WTC11 (cell line): ENCODE measurements around the gene DYNC1LI2. TPM values are rescaled to one million over a fixed set of nuclear protein-coding genes. Genes with fewer than 3 reads are reported as not detected.

Source experiments
- ATAC-seq: fragments of 200-7000 bp; cut with Tn5 transposase; 2 replicates; pipeline ENCODE4 v1.10.0; 2021; ENCODE audit warnings: mild to moderate bottlenecking, moderate library complexity
- CTCF ChIA-PET: fragments of 300-600 bp; sonication (Branson Sonifier 250); formaldehyde crosslinking; loops from one replicate; lab custom pipeline; 2021; ENCODE audit warnings: antibody characterized with exemption; lab: Charles Lee
- POLR2A ChIA-PET: fragments of 350-600 bp; sonication (Branson Sonifier 250); formaldehyde crosslinking; loops from one replicate; lab custom pipeline; 2021; ENCODE audit warnings: antibody characterized with exemption; lab: Charles Lee
- DNase-seq: peaks from one replicate; pipeline ENCODE4 v3.0.0; 2021; ENCODE audit warnings: low spot score
- H3K27ac Mint-ChIP-seq: 2 replicates; pipeline ENCODE4 v1.8.0; 2021; ENCODE audit warnings: mixed read lengths
- H3K27me3 Mint-ChIP-seq: 2 replicates; pipeline ENCODE4 v1.8.0; 2021; ENCODE audit warnings: low read depth, mild to moderate bottlenecking, moderate library complexity, mixed read lengths
- H3K36me3 Mint-ChIP-seq: 2 replicates; pipeline ENCODE4 v1.8.0; 2021; ENCODE audit warnings: mixed read lengths
- H3K4me1 Mint-ChIP-seq: 2 replicates; pipeline ENCODE4 v1.8.0; 2022; ENCODE audit warnings: mixed read lengths
- H3K4me3 Mint-ChIP-seq: 2 replicates; pipeline ENCODE4 v1.8.0; 2021; ENCODE audit warnings: mild to moderate bottlenecking, moderate library complexity, mixed read lengths
- H3K9me3 Mint-ChIP-seq: 2 replicates; pipeline ENCODE4 v1.8.0; 2021; ENCODE audit warnings: mixed read lengths
- ATF2 ChIP-seq: sonication (generic); formaldehyde crosslinking; IDR thresholded peaks from 2 replicates; pipeline ENCODE4 v1.8.1; 2022; ENCODE audit warnings: low read depth, missing genetic modification reagents, borderline replicate concordance
- E2F5 ChIP-seq: sonication (generic); formaldehyde crosslinking; IDR thresholded peaks from 2 replicates; pipeline ENCODE4 v1.8.1; 2022; ENCODE audit warnings: mild to moderate bottlenecking, moderate library complexity, missing genetic modification reagents
- GABPB1 ChIP-seq: sonication (generic); formaldehyde crosslinking; IDR thresholded peaks from 2 replicates; pipeline ENCODE4 v1.8.1; 2023; ENCODE audit warnings: mild to moderate bottlenecking, missing genetic modification reagents
- GTF2I ChIP-seq: fragments of 250-450 bp; sonication (Bioruptor Pico); conservative IDR thresholded peaks from 2 replicates; pipeline ENCODE4 v1.4.0; 2021; ENCODE audit warnings: mild to moderate bottlenecking
- HMGA2 ChIP-seq: fragments of 250-450 bp; sonication (Bioruptor Pico); IDR thresholded peaks from 2 replicates; pipeline ENCODE4 v1.4.0; 2021; ENCODE audit warnings: mild to moderate bottlenecking, moderate library complexity
- JUN ChIP-seq: sonication (generic); formaldehyde crosslinking; IDR thresholded peaks from 2 replicates; pipeline ENCODE4 v1.8.0; 2023; ENCODE audit warnings: mild to moderate bottlenecking, missing genetic modification reagents
- MXD4 ChIP-seq: fragments of 250-450 bp; sonication (Bioruptor Pico); IDR thresholded peaks from 2 replicates; pipeline ENCODE4 v1.8.0; 2021; ENCODE audit warnings: mild to moderate bottlenecking, moderate library complexity, borderline replicate concordance
- NR1H2 ChIP-seq: sonication (generic); formaldehyde crosslinking; IDR thresholded peaks from 2 replicates; pipeline ENCODE4 v1.9.0; 2021; ENCODE audit warnings: mild to moderate bottlenecking, moderate library complexity, missing genetic modification reagents
- NR2C2 ChIP-seq: sonication (generic); formaldehyde crosslinking; IDR thresholded peaks from 2 replicates; pipeline ENCODE4 v1.8.0; 2022; ENCODE audit warnings: mild to moderate bottlenecking, missing genetic modification reagents
- PRRX2 ChIP-seq: fragments of 250-450 bp; sonication (Bioruptor Pico); IDR thresholded peaks from 2 replicates; pipeline ENCODE4 v1.8.0; 2021; ENCODE audit warnings: mild to moderate bottlenecking
- TP53 ChIP-seq: sonication (generic); formaldehyde crosslinking; IDR thresholded peaks from 2 replicates; pipeline ENCODE4 v1.8.1; 2023; ENCODE audit warnings: mild to moderate bottlenecking, missing genetic modification reagents
- ZNF138 ChIP-seq: sonication (generic); formaldehyde crosslinking; conservative IDR thresholded peaks from 2 replicates; pipeline ENCODE4 v1.8.1; 2022; ENCODE audit warnings: mild to moderate bottlenecking, moderate library complexity, missing genetic modification reagents
- ZNF219 ChIP-seq: sonication (generic); formaldehyde crosslinking; IDR thresholded peaks from 2 replicates; pipeline ENCODE4 v1.8.0; 2023; ENCODE audit warnings: missing genetic modification reagents, mild to moderate bottlenecking, borderline replicate concordance
- ZNF423 ChIP-seq: fragments of 250-450 bp; sonication (Bioruptor Pico); IDR thresholded peaks from 2 replicates; pipeline ENCODE4 v2.1.2; 2022; ENCODE audit warnings: mild to moderate bottlenecking, moderate library complexity
- ZNF425 ChIP-seq: fragments of 250-450 bp; sonication (Bioruptor Pico); conservative IDR thresholded peaks from 2 replicates; pipeline ENCODE4 v1.9.0; 2021; ENCODE audit warnings: mild to moderate bottlenecking
- ZNF671 ChIP-seq: fragments of 250-450 bp; sonication (Bioruptor Pico); IDR thresholded peaks from 2 replicates; pipeline ENCODE4 v1.8.0; 2021; ENCODE audit warnings: mild to moderate bottlenecking
- total RNA-seq: library from RNA; stranded (reverse); gene quantifications from 3 replicates; pipeline ENCODE4 v1.2.3, GENCODE V29; 2021
- TF ChIP-seq, protein P1 (sequence below): sonication (generic); formaldehyde crosslinking; IDR thresholded peaks from 2 replicates; pipeline ENCODE4 v1.8.0; 2022; ENCODE audit warnings: mild to moderate bottlenecking, missing genetic modification reagents
- TF ChIP-seq, protein P2 (sequence below): fragments of 200-600 bp; IDR thresholded peaks from 2 replicates; pipeline ENCODE4 v1.8.0; 2022; ENCODE audit warnings: antibody characterized with exemption
- TF ChIP-seq, protein P3 (sequence below): fragments of 250-450 bp; sonication (Bioruptor Pico); IDR thresholded peaks from 2 replicates; pipeline ENCODE4 v1.9.0; 2021; ENCODE audit warnings: mild to moderate bottlenecking

The DYNC1LI2 gene
- total RNA-seq, 1 experiment from 2014 or later, result 89.8 TPM

- TF ChIP-seq NR1H2 (no peak), GABPB1 (no peak), ZNF138 (no peak)
- TF ChIP-seq, protein P1, sequence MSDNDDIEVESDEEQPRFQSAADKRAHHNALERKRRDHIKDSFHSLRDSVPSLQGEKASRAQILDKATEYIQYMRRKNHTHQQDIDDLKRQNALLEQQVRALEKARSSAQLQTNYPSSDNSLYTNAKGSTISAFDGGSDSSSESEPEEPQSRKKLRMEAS (CRISPR knock-in tag), result no peak
Measured at GRCh38 chr16:66740533-66740932, 10.9 kb downstream of the DYNC1LI2 start (continued).

DNA sequence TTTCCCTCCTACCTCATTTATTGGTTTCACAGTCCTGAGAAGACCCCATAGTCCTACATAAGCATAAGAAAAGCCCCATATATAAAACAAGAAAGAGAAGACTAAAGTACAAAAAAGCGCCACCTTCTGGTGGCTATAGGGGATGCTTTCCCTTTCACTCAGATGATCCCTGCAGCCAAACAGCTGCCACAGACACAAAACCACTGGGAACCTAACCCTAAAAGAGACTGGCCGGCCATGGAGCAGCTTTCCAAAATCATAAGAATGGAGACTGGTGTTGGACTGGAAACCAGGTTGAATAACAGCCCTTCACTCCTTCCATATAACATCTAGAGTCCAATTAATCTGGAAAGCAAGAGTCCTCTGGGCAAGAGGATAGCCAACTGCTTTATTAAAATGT lies 11.4 kb downstream of the DYNC1LI2 start:
- TF ChIP-seq E2F5 (CRISPR knock-in tag), result no peak
- TF ChIP-seq, protein P2, sequence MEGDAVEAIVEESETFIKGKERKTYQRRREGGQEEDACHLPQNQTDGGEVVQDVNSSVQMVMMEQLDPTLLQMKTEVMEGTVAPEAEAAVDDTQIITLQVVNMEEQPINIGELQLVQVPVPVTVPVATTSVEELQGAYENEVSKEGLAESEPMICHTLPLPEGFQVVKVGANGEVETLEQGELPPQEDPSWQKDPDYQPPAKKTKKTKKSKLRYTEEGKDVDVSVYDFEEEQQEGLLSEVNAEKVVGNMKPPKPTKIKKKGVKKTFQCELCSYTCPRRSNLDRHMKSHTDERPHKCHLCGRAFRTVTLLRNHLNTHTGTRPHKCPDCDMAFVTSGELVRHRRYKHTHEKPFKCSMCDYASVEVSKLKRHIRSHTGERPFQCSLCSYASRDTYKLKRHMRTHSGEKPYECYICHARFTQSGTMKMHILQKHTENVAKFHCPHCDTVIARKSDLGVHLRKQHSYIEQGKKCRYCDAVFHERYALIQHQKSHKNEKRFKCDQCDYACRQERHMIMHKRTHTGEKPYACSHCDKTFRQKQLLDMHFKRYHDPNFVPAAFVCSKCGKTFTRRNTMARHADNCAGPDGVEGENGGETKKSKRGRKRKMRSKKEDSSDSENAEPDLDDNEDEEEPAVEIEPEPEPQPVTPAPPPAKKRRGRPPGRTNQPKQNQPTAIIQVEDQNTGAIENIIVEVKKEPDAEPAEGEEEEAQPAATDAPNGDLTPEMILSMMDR, result peak; percentile 61
- TF ChIP-seq, all 79 proteins: peak for 1
- ChIA-PET POLR2A (no interaction called here), CTCF (interaction anchor here (0.6 to 4.0 kb wide), 26 partner anchors 10 to 334 kb away, joined by 3 to 30 read pairs (median 4); partner anchors contain the start of genes CMTM4, DYNC1LI2, NAE1 and PDP2)
- DNase-seq, result peak; percentile 40
- ATAC-seq, result peak; percentile 85
- peak overlapping the region; percentile 90 for H3K27ac Mint-ChIP-seq
- no peaks in the 10 kb centered on the region for H3K9me3 Mint-ChIP-seq
- no peaks in the 10 kb centered on the region for H3K27me3 Mint-ChIP-seq
- peaks cover 70% of the 10 kb centered on the region for H3K36me3 Mint-ChIP-seq
- H3K4me1 Mint-ChIP-seq, result peaks cover 18% of the 10 kb centered on the region
- no peak overlapping the region for H3K4me3 Mint-ChIP-seq

- CTCF ChIA-PET, result interaction anchor here (0.8 to 1.4 kb wide), 2 partner anchors 19 to 85 kb away, joined by 3 to 5 read pairs; no protein-coding TSS in a partner anchor
- no peak overlapping the region; the same call in 1 of the 2 replicates for H3K27ac Mint-ChIP-seq
- no peaks in the 10 kb centered on the region for H3K9me3 Mint-ChIP-seq
- TF ChIP-seq, protein P2, result no peak
- no peak for DNase-seq
- H3K4me1 Mint-ChIP-seq, result peaks cover 20% of the 10 kb centered on the region
- H3K4me3 Mint-ChIP-seq, result no peak overlapping the region
- POLR2A ChIA-PET, result no interaction called here
- ATAC-seq, result no peak
- H3K36me3 Mint-ChIP-seq, result peaks cover 80% of the 10 kb centered on the region
- H3K27me3 Mint-ChIP-seq, result no peaks in the 10 kb centered on the region
Measured at GRCh38 chr16:66735891-66736290, 15.5 kb downstream of the DYNC1LI2 start.

DNA sequence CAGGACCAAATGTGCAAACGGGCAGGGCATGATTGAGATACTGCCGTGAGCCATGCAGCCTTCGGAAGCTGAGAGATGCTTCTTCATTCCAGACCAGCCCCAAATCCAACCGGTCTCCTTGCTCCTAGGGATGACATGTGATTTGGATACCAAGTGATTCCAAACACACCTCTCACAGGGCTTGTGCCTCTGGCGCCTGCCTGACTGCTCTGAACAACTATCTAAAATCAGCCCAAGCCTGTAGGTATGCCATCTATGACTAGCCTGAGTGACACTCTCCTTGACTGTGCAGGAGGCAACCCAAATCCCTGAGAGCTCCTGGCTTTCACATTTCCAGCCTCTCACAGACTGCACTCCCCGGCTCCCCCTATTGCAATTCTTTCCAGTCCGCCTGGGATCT lies 20.3 kb downstream of the DYNC1LI2 start:
- Mint-ChIP-seq H3K27ac (peak overlapping the region; percentile 39; the same call in 1 of the 2 replicates), H3K36me3 (peaks cover 80% of the 10 kb centered on the region), H3K4me1 (peaks cover 36% of the 10 kb centered on the region), H3K9me3 (no peaks in the 10 kb centered on the region), H3K4me3 (no peak overlapping the region), H3K27me3 (no peaks in the 10 kb centered on the region)
- DNase-seq (no peak), ATAC-seq (no peak)
- ChIA-PET POLR2A (no interaction called here), CTCF (interaction anchor here (0.6 to 3.5 kb wide), 6 partner anchors 10 to 387 kb away, joined by 3 to 30 read pairs (median 5); partner anchors contain the start of gene NAE1)
- TF ChIP-seq NR2C2 (CRISPR knock-in tag) (no peak), GTF2I (CRISPR knock-in tag) (no peak), ZNF671 (CRISPR knock-in tag) (no peak), PRRX2 (CRISPR knock-in tag) (no peak), MXD4 (no peak), HMGA2 (CRISPR knock-in tag) (no peak), JUN (CRISPR knock-in tag) (no peak), ZNF425 (CRISPR knock-in tag) (no peak), ATF2 (no peak), ZNF423 (CRISPR knock-in tag) (no peak), ZNF219 (CRISPR knock-in tag) (no peak), TP53 (CRISPR knock-in tag) (no peak)
- TF ChIP-seq, protein P3, sequence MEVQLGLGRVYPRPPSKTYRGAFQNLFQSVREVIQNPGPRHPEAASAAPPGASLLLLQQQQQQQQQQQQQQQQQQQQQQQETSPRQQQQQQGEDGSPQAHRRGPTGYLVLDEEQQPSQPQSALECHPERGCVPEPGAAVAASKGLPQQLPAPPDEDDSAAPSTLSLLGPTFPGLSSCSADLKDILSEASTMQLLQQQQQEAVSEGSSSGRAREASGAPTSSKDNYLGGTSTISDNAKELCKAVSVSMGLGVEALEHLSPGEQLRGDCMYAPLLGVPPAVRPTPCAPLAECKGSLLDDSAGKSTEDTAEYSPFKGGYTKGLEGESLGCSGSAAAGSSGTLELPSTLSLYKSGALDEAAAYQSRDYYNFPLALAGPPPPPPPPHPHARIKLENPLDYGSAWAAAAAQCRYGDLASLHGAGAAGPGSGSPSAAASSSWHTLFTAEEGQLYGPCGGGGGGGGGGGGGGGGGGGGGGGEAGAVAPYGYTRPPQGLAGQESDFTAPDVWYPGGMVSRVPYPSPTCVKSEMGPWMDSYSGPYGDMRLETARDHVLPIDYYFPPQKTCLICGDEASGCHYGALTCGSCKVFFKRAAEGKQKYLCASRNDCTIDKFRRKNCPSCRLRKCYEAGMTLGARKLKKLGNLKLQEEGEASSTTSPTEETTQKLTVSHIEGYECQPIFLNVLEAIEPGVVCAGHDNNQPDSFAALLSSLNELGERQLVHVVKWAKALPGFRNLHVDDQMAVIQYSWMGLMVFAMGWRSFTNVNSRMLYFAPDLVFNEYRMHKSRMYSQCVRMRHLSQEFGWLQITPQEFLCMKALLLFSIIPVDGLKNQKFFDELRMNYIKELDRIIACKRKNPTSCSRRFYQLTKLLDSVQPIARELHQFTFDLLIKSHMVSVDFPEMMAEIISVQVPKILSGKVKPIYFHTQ, result no peak
